Smooth muscle cell of the coronary artery (primary cell): ENCODE measurements around the gene GSS. TPM values are rescaled to one million over a fixed set of nuclear protein-coding genes. Genes with fewer than 3 reads are reported as not detected.

Source experiments
- total RNA-seq: library from RNA; depleted of rRNA; stranded (reverse); fragments of >200 nt; gene quantifications from 2 replicates; pipeline ENCODE4 v1.2.3, GENCODE V29; 2014; ENCODE audit warnings: low replicate concordance

Gene GSS
- total RNA-seq: 46.8 and 66.1 TPM in 2 replicates

DNA sequence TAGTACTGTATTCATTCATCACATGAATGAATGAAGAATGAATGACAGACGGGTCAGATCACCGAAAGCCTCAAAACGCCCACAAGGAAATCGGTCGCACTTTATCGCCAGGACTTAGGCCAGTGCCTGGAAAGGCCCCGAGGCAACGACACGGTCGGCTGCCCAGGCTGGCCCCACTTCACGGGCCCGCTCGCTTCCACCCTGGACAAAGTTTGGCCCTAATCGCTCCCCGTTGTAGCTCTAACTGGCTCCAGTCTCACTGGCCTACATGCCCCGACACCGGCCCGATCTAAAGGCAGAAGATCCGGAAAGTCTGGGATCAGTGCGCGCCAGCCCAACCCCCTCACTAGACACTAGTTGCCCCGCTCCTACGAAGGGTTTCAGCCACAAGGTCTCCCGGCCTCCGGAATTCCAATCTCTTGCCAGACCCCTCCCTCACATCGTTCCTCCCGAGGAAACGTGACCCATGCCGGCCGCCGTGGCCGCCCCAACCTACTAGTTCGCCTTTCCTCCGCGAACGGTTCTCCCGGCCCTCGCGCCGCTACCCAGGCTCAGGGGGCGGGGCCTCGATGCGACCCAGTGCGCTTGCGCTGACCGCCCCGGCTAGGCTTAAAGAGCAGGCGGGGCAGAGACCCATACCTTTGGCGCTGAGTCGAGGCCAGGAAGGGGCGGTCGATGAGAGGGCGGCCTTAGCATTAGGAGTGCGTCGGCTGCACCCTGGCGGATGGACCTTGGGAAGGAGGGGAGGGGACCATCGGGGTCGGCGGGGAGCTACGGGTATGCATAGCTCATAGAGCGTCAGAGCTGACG is at the start of gene GSS, which contains the start of gene MYH7B:
Gene GSS (minus strand): TSS at position 576 of the 810 bp plus-strand sequence. CDS start 3,954 bp downstream, outside the sequence.
Gene MYH7B (plus strand): TSS at position 638 of the 810 bp plus-strand sequence. CDS start 22,138 bp downstream, outside the sequence.

Other genes starting within 250 kb of the GSS start
- gene NCOA6, start 130.2 kb downstream of the GSS start, total RNA-seq: 2.9 and 3.3 TPM in 2 replicates
- 9.9 and 11.9 TPM in 2 replicates for gene GGT7, start 83.0 kb downstream of the GSS start, total RNA-seq
- 25.6 and 38.3 TPM in 2 replicates for gene ACSS2, start 79.2 kb downstream of the GSS start, total RNA-seq
- under 0.01 and 0.47 TPM in 2 replicates for gene MYH7B, start 62 bp upstream of the GSS start, total RNA-seq
- gene TRPC4AP, start 137.0 kb upstream of the GSS start, total RNA-seq: 41.1 and 69.9 TPM in 2 replicates
- 68.3 and 79.9 TPM in 2 replicates for gene EDEM2, start 191.5 kb upstream of the GSS start, total RNA-seq
- gene PROCR, start 216.3 kb upstream of the GSS start, total RNA-seq: 77.8 and 106 TPM in 2 replicates